ENCODE measurements around the gene VPS39.

- TF ChIP-seq CTCF (IDR thresholded peaks at IDR 0.05 in 2 of 3, conservative IDR thresholded peaks at IDR 0.05 in 1 of 3; ENCODE audit: insufficient read depth in 2 of 3, low read depth in 1 of 3, low read length in 3 of 3) = no peak
- TF ChIP-seq RERE (CRISPR knock-in tag; IDR thresholded peaks at IDR 0.05; ENCODE audit: borderline replicate concordance) = no peak
- TF ChIP-seq ZNF282 (CRISPR knock-in tag; IDR thresholded peaks at IDR 0.05) = no peak
Measured at GRCh38 chr15:42165106-42165505, 43.0 kb downstream of the VPS39 start.

Data from K562 (cell line).